ENCODE results near the gene NUB1.

Gene NUB1

GRCh38 chr7:151396328-151396970, 54.8 kb downstream of the NUB1 start:
- no peak overlapping the region for H3K4me3 ChIP-seq (ENCODE audit: low read length)
- DNase-seq (ENCODE audit: low read depth, low spot score): no peak

GRCh38 chr7:151397026-151397425, 55.4 kb downstream of the NUB1 start:
- no peak overlapping the region for H3K4me3 ChIP-seq (ENCODE audit: low read length)

GRCh38 chr7:151398446-151399304, 57.1 kb downstream of the NUB1 start:
- DNase-seq (ENCODE audit: low read depth, low spot score): no peak

More at GRCh38 chr7:151397026-151397425, 55.4 kb downstream of the NUB1 start:
- DNase-seq (ENCODE audit: low read depth, low spot score): no peak

DNA sequence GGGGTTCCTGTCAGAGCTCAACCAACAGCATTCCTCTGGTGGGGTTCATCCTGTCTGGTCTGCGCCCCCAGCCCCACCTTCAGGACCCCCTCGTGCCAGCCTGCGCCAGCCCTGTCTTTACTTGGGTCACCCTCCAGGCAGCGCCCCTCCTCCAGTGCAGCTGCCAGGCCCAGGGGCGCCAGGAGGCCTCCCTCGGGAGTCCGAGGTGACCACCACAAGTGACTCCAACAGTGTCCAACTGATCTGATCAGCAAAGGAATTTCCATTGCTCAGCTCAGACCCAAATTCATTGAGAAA, 57.6 kb downstream of the NUB1 start:
- no peak for DNase-seq (ENCODE audit: low read depth, low spot score)
- H3K4me3 ChIP-seq (ENCODE audit: low read length): no peak overlapping the region

More at GRCh38 chr7:151398446-151399304, 57.1 kb downstream of the NUB1 start:
- no peak overlapping the region for H3K4me3 ChIP-seq (ENCODE audit: low read length)

- no peak for DNase-seq (ENCODE audit: low read depth, low spot score)
- H3K4me3 ChIP-seq (ENCODE audit: low read length): no peak overlapping the region
Observed at GRCh38 chr7:151399906-151400305, 58.3 kb downstream of the NUB1 start.

GRCh38 chr7:151400626-151401315, 59.2 kb downstream of the NUB1 start:
- no peak overlapping the region for H3K4me3 ChIP-seq (ENCODE audit: low read length)
- no peak for DNase-seq (ENCODE audit: low read depth, low spot score)

- DNase-seq (ENCODE audit: low read depth, low spot score): no peak
- no peak overlapping the region for H3K4me3 ChIP-seq (ENCODE audit: low read length)
Observed at GRCh38 chr7:151402029-151402835, 60.6 kb downstream of the NUB1 start.

- H3K4me3 ChIP-seq (ENCODE audit: low read length): no peak overlapping the region
- DNase-seq (ENCODE audit: low read depth, low spot score): no peak
Observed at GRCh38 chr7:151403764-151404163, 62.2 kb downstream of the NUB1 start.

GRCh38 chr7:151404216-151405011, 62.8 kb downstream of the NUB1 start:
- no peak overlapping the region for H3K4me3 ChIP-seq (ENCODE audit: low read length)
- no peak for DNase-seq (ENCODE audit: low read depth, low spot score)

DNA sequence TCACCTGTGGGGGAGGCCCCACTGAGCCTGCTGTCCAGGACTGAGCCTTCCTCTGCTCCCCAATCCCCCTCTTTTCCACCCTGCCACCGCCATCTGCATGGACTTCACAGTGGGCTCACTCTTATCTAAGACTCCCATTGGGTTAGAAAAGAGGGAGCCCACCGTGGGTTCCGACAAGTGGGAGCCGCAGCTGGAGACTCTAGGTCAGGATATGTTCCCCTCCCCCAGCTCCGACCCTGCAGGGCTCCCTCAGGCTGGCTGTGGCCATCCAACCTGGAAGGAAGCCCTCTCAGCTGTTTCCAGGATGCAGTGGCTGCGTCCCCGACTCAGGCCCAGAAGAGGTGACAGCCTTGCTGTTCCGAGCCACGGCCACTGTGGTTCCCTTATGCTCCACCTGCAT, 63.4 kb downstream of the NUB1 start:
- DNase-seq (ENCODE audit: low read depth, low spot score): no peak
- H3K4me3 ChIP-seq (ENCODE audit: low read length): no peak overlapping the region

GRCh38 chr7:151405588-151405987, 64.0 kb downstream of the NUB1 start:
- DNase-seq (ENCODE audit: low read depth, low spot score): no peak
- no peak overlapping the region for H3K4me3 ChIP-seq (ENCODE audit: low read length)

- no peak overlapping the region for H3K4me3 ChIP-seq (ENCODE audit: low read length)
- DNase-seq (ENCODE audit: low read depth, low spot score): no peak
Observed at GRCh38 chr7:151406051-151406875, 64.7 kb downstream of the NUB1 start.

DNA sequence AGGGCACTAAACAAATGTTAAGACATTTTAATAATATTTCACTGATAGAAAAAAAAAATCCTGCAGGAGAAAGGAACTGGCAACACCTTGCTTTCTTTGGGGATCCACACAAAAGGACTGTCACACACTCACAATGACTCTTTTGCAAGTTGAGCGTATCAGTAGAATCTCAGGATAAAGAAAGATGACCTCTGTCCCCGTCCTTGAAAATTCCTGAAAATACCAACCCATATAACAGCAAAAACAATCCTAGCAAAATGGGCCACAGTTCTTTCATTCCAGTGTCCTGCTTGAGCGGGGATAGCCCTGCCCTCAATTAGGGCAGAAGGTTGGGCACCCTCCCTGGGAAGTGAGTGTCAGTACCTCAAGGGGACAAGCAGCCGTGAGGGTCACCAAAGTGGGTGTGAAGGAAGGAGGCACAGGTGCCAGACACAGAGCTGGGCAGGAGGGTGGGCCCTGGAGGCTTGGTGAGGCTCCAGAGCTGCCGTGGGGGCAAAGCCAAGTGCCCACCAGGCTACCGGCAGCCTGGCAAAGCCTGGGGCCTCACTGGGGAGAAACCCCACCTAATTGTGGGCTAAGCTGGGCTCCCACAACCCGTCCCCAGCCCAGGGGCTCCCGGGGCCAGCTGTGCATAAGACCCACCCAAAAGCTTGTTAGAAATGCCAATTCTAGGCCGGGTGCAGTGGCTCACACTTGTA, 65.4 kb downstream of the NUB1 start:
- H3K4me3 ChIP-seq (ENCODE audit: low read length): no peak overlapping the region

GRCh38 chr7:151408498-151408838, 66.9 kb downstream of the NUB1 start:
- no peak overlapping the region for H3K4me3 ChIP-seq (ENCODE audit: low read length)
- DNase-seq (ENCODE audit: low read depth, low spot score): no peak

More for the DNA sequence above, 65.4 kb downstream of the NUB1 start:
- no peak for DNase-seq (ENCODE audit: low read depth, low spot score)

DNA sequence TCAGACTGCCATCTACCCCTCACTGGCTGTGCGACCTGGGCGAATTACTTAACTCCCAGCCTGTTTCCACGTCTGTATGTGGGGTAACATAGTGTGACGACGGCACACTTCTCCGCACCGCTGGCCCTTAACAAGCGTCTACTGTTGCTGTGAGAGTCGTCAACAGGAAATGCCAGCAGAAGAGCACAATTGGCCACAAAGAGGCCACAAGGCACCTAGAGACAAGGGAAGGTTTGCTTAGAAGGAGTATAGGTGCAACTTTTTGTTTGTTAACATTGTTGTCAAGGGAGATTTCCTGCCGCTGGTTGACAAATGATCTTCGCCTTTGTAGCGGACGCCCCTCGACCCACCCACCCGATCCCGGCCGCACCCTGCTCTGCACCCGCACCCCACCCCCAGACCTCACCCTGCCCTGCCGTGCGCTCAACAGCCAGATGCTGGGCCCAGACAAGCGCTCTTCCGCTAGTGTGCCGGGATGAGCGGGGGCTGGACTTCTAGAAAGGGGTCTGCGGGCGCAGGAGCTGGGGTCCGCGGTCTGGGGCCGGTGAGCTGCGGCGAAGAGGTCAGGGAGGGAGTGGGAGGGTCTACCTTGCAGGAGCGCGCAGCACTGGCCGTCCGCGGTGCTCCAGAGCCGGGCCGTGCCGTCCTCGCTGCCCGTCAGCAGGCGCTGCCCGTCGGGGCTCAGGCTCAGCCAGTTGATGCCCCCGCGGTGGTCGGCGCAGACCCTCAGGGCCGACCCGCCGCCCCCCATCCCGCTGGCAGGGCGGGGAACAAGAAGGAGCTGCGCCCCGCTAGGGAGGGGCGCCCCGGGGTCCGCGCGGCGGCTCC, 67.4 kb downstream of the NUB1 start:
- no peak for DNase-seq (ENCODE audit: low read depth, low spot score)
- H3K4me3 ChIP-seq (ENCODE audit: low read length): no peak overlapping the region

DNA sequence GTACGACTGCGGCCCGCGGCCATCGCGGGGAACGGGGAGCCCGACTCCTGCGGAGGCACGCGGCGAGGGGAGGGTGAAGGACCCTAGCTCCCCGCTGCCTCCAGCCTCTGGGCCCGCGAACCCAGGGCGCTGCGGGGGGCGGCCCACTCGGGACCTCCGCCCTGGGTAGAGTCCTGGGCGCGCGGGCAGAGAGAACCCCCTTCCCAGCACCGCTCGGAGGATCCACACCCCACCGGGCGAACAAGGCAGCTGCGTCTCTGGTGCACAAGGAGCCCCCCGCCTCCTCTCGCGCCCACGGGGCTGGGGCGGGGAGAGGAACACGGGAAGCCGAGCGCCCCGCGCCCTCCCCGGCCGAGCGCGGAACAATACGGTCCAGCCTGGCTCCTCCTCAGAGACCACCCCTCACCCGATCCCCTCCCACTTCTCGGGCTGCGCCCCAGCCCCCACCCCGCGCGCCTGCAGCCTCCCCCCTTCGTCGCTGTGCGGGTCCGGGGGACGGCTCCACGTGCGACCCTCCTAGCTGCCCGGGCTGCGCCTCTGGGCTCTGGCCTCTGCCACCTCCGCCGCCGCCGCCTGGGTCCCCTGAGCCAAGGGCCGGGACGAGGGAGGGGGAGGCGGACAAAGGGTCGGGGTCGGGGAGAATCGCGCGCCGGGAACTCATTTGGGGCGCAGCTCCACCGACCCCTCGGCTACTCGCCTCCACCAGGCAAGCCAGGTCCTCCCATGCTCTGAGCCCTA, 68.2 kb downstream of the NUB1 start, which contains the start of gene WDR86:
TSS of gene WDR86 (minus strand) at position 372 of the 738 bp plus-strand sequence. CDS start 449 bp downstream, outside the sequence.
- no peak within 1 kb of the TSS for H3K4me3 ChIP-seq (ENCODE audit: low read length)
- DNase-seq (ENCODE audit: low read depth, low spot score): no peak
